Renal cortical epithelial cell (primary cell): ENCODE results near the gene SERPINA10. TPM values are rescaled to one million over a fixed set of nuclear protein-coding genes. Genes with fewer than 3 reads are reported as not detected.

ENCODE experiments used
- DNase-seq: peaks from one replicate; pipeline ENCODE4 v3.0.0-alpha.2; 2011; ENCODE audit warnings: low read depth
- total RNA-seq: library from RNA; depleted of rRNA; stranded (reverse); fragments of >200 nt; gene quantifications from 2 replicates; pipeline ENCODE4 v1.2.3, GENCODE V29; 2014

SERPINA10 gene
- not detected in 2 replicates for total RNA-seq

- no peak for DNase-seq
Observed at GRCh38 chr14:94292872-94293577, at the start of gene SERPINA10. Gene SERPINA10 (minus strand): TSS chr14:94293268. CDS start chr14:94290593, 2,675 bp downstream.

GRCh38 chr14:94342334-94342934 is 49.4 kb upstream of the SERPINA10 start:
- peak; percentile 99 for DNase-seq

DNA sequence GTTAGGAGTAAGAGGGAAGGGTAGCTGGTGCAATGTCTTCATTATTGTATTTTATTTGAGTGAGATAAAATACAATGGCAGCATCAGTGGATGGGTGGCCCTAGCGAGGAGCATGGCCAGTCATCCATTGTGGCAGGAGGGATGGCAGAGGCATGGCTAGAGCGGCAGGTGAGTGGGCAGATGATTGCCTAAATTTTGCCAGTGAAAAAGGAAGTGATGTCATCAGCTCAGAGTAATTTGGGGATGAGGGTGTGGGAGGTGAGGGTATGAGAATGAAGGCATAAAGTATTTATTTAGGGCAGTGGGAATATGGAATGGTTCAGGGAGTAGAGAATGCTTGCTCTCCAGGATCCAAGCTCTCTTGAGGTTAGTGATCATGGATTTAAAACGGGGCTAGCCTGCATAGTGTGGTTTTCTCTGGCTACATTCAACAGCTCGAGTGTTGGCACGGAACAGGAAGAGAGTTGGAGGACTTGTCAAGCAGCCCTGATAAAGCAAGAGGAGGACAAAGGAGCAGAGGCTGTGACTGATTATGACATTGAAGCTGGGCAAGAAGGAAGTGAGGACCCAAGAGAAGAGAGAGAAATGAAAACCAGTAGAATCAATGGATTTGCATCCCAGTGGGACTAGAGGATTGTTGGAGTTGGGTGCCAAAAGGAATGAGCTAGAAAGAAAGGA is 48.7 kb upstream of the SERPINA10 start:
- no peak for DNase-seq

DNA sequence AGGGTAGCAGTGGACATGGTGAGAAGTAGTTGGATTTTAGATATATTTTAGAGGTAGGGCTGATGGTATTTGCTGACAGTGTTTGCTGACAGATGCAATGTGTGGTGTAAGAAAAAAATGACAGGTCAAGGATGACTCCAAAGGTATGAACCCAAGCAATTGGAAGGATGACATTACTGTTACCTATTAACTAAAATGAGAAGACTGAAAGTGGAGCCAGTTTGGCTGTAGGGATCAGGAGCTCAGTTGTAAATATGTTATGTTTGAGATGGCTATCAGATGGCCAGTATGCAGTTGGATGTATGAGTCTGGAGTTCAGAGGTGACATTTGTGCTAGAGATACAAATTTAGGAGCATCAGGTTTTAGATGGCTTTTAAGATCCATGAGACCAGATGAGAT is 47.5 kb upstream of the SERPINA10 start:
- DNase-seq: peak; percentile 24

DNA sequence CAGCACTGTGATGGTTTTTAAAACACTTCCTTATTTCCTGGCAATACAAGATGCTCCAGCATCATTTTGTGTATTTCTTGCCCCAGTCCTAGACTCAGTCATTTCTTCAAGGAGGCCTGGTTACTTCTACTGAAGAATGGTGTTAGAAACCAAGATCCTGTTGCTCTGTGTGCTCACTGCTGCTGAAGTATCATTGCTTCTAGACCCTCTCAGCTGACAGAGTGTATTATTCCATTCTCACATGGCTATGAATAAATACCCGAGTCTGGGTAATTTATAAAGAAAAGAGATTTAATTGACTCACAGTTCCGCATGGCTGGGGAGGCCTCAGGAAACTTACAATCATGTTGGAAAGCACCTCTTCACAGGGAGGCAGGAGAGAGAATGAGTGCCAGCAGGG is 45.0 kb upstream of the SERPINA10 start:
- no peak for DNase-seq

DNA sequence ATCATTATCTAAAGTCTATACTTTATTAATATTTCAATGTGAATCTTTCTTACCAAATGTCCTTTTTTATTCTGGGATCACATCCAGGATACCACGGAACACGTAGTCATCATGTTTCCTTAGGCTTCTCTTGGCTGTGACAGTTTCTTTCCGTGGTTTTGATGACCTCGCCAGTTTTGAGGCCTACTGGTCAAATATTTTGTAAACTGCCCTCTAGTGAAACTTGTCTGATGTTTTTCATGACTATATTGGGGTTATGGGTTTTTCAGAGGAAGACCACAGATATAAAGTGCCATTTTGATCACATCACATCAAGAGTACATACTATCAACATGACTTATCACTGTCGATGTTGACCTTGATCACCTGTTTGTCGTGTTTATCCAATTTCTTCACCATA is 44.2 kb upstream of the SERPINA10 start:
- peak; percentile 16 for DNase-seq

- peak; percentile 18 for DNase-seq
Observed at GRCh38 chr14:94334872-94335271, 41.8 kb upstream of the SERPINA10 start.

DNA sequence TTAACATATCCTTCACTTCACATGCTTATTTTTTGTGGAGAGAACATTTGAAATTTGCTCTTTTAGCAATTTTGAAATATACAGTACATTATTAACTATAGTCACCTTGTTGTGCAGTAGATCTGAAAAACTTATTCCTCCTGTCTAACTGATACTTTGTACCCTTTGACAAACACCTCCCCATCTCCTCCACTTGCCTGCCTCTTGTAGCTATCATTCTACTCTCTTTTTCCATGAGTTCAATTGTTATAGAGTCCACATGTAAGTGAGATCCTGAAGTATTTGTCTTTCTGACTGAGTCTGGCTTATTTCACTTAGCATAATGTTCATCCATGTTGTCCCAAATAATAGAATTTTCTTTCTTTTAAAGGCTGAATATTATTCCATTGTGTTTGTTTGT is 39.5 kb upstream of the SERPINA10 start:
- DNase-seq: no peak

- DNase-seq: no peak
Observed at GRCh38 chr14:94332063-94332583, 39.1 kb upstream of the SERPINA10 start.

GRCh38 chr14:94331462-94331861 is 38.4 kb upstream of the SERPINA10 start:
- no peak for DNase-seq

DNA sequence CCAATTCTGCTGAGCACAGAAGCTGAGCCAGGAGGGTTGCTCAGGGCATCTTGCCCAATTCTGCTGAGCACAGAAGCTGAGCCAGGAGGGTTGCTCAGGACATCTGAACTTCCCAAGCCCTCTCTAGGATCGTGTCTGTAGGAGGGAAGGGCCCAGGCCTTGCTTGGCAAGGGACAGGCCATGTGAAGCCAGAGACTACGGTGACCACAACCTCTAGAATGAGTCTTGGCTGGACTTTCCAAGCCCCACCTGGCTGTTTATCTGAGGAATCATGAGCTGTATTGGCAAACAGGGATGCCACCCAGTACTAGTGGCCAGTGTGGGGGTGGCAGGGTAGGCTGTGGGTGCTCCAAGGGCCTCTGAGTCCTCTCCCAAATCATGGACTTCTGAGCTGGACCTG is 37.8 kb upstream of the SERPINA10 start:
- DNase-seq: no peak

GRCh38 chr14:94330432-94330831 is 37.4 kb upstream of the SERPINA10 start:
- no peak for DNase-seq

DNA sequence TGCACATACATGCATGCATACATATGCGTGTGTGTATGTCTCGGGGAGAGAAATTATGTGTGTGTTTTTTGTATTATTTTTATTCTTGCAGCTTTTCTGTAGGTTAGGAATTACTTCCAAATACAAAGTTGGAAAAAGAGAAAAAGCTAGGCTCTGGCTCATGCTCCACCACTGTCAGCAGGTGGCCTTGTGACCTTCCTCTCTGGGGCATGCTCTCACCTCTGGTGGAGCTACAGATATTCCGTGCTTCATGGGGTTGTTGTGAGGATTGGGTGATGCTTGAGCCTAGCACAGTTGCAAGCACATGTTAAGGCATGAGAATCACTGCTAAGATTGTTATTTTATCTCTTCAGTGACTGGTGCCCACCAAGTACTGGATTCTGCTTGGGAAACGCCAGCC is 36.8 kb upstream of the SERPINA10 start:
- no peak for DNase-seq

- DNase-seq: peak; percentile 91
Observed at GRCh38 chr14:94328196-94328595, 35.1 kb upstream of the SERPINA10 start.

GRCh38 chr14:94322648-94323570 is 29.8 kb upstream of the SERPINA10 start, which contains the start of gene SERPINA6:
Gene SERPINA6 (minus strand): TSS chr14:94323336. CDS start chr14:94314648, 8,688 bp downstream.
- peak; percentile 96 for DNase-seq

- no peak for DNase-seq
Observed at GRCh38 chr14:94321421-94322271, 28.6 kb upstream of the SERPINA10 start.

DNA sequence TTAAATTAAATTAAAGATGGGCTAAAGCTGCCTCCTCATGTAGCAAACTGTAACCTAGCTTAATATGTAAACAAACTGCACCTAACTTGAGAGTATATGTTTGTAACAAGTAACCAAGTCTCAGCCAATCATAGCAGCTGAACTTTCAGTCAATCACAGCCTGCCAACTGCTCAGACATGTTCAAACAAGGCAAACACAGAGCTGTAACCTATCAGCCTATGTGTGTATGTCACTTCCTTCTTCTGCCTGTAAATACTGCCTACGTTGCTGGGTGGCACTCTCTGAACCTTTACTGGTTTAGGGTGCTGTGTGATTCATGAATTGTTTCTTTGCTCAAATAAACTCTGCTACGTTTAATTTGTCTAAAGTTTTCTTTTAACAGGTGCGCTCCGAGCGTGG is 27.2 kb upstream of the SERPINA10 start:
- peak; percentile 88 for DNase-seq

DNA sequence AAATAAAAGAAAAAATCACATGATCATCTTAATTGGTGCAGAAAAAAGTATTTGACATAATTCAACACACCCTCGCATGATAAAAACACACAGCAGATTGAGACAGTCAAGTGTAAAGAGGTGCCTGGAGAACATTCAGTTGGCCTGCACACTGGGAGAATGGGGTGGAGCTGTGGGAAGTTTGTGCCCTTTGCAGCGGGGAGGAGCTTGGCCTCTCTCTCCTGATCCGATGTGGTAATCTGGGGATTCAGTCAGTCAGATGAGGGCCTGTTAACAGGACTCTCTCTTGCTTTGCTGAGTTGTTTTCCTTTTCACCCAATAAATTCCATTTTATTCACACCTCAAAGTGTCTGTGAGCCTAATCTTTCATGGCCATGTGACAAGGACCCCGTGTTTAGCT is 24.2 kb upstream of the SERPINA10 start:
- DNase-seq: peak; percentile 79

- DNase-seq: no peak
Observed at GRCh38 chr14:94316692-94317091, 23.6 kb upstream of the SERPINA10 start.

DNA sequence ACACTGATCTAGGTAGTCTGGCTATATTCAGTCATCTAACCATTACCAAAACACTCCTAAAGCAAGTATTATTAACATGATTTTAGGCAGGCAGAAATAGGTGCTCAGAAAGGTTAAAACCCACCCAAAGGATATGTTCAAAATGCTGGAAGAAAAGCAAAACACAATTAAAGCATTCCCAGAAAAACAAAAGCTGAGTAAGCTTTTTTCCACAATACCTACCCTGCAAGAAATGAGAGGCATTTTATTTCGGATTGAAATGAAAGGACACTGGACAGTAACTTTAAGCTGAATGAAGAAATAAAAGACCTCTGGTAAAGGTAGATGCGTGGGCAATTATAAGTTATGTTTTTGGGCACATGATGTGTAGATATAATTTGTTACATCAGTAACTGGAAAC is 21.8 kb upstream of the SERPINA10 start:
- DNase-seq: no peak
